OCI-LY7 (cell line): ENCODE data around the gene ADAMTS2. TPM values are rescaled to one million over a fixed set of nuclear protein-coding genes. Genes with fewer than 3 reads are reported as not detected.

Experiments used
- BruUV-seq: library from RNA; stranded (reverse); fragments of 400-500 nt; replicated peaks from 2 replicates; lab custom pipeline; 2021; lab: Mats Ljungman, UMichigan
- CTCF ChIA-PET: fragments of 300-600 bp; sonication (Branson Sonifier 250); formaldehyde crosslinking; loops from one replicate; lab custom pipeline; 2022; ENCODE audit warnings: antibody characterized with exemption; ENCODE audit not compliant: unreplicated experiment; lab: Charles Lee
- POLR2A ChIA-PET: fragments of 300-600 bp; sonication (Branson Sonifier 250); formaldehyde crosslinking; loops from one replicate; lab custom pipeline; 2022; ENCODE audit warnings: antibody characterized with exemption; lab: Charles Lee
- DNase-seq: peaks from one replicate; pipeline ENCODE4 v3.0.0-alpha.2; 2015; ENCODE audit warnings: low spot score
- H2AFZ ChIP-seq: fragments of 200-600 bp; sonication (generic), shearing (Covaris generic); 2 replicates; pipeline ENCODE4 v1.6.1; 2014; ENCODE audit warnings: mild to moderate bottlenecking, antibody characterized with exemption, low read length, moderate library complexity
- H3K27ac ChIP-seq: fragments of 200-600 bp; sonication (generic); 2 replicates; pipeline ENCODE4 v1.5.1; 2014; ENCODE audit warnings: mixed run types, low read depth, mild to moderate bottlenecking, moderate library complexity, low read length, inconsistent platforms; ENCODE audit not compliant: poor library complexity, severe bottlenecking
- H3K36me3 ChIP-seq: fragments of 200-600 bp; sonication (generic); 2 replicates; pipeline ENCODE4 v1.6.1; 2014; ENCODE audit warnings: mild to moderate bottlenecking, antibody characterized with exemption, low read length, moderate library complexity, mixed read lengths; ENCODE audit not compliant: insufficient read depth
- H3K4me1 ChIP-seq: fragments of 200-600 bp; sonication (generic); 2 replicates; pipeline ENCODE4 v1.5.1; 2014; ENCODE audit warnings: mild to moderate bottlenecking, low read length; ENCODE audit not compliant: insufficient read depth, poor library complexity, severe bottlenecking
- H3K4me2 ChIP-seq: fragments of 200-600 bp; sonication (generic); 2 replicates; pipeline ENCODE4 v1.6.1; 2014; ENCODE audit warnings: mild to moderate bottlenecking, low read length
- H3K4me3 ChIP-seq: fragments of 200-600 bp; sonication (generic); 2 replicates; pipeline ENCODE4 v1.5.1; 2014; ENCODE audit warnings: mild to moderate bottlenecking, low read depth, low read length; ENCODE audit not compliant: poor library complexity, severe bottlenecking
- H3K79me2 ChIP-seq: fragments of 200-600 bp; sonication (generic); 2 replicates; pipeline ENCODE4 v1.6.1; 2016; ENCODE audit warnings: low read depth, mild to moderate bottlenecking, low read length, moderate library complexity, mixed read lengths; ENCODE audit not compliant: insufficient read depth
- H3K9me2 ChIP-seq: fragments of 200-600 bp; sonication (generic); 2 replicates; pipeline ENCODE4 v1.6.1; 2016; ENCODE audit warnings: mild to moderate bottlenecking, low read length, mixed read lengths; ENCODE audit not compliant: insufficient read depth
- H3K9me3 ChIP-seq: fragments of 200-600 bp; sonication (generic); 2 replicates; pipeline ENCODE4 v1.6.1; 2014; ENCODE audit warnings: mild to moderate bottlenecking, mixed run types, low read length, mixed read lengths
- H4K20me1 ChIP-seq: fragments of 200-600 bp; sonication (generic); 2 replicates; pipeline ENCODE4 v1.6.1; 2014; ENCODE audit warnings: mild to moderate bottlenecking, antibody characterized with exemption, low read length, moderate library complexity, mixed read lengths; ENCODE audit not compliant: insufficient read depth
- CTCF ChIP-seq: fragments of 200-600 bp; sonication (generic); conservative IDR thresholded peaks from 2 replicates; pipeline ENCODE4 v1.5.1; 2014; ENCODE audit warnings: mild to moderate bottlenecking, antibody characterized with exemption, low read length, moderate library complexity, mixed read lengths
- EZH2phosphoT487 ChIP-seq: fragments of 200-600 bp; sonication (generic); IDR thresholded peaks from 2 replicates; pipeline ENCODE4 v1.6.1; 2018; ENCODE audit warnings: low read depth, borderline replicate concordance, mild to moderate bottlenecking, mixed run types, antibody characterized with exemption, low read length, moderate library complexity, mixed read lengths
- intact Hi-C: fragments of 100-400 bp; cut with micrococcal nuclease; formaldehyde crosslinking; loops from one replicate; pipeline ENCODE4 v1.10.0; 2022; ENCODE audit not compliant: unreplicated experiment
- total RNA-seq, 2 experiments: library from RNA; depleted of rRNA in 1 of 2; stranded (reverse); fragments of >200 nt in 1 of 2; shearing (Covaris generic) in 1 of 2; gene quantifications; 2 replicates each; pipeline ENCODE4 v1.2.3, GENCODE V29; 2014 to 2022

ADAMTS2 gene
- total RNA-seq, 2 experiments from 2014 or later = not detected

GRCh38 chr5:179309383-179309670 is 35.9 kb downstream of the ADAMTS2 start:
- Histone ChIP-seq H3K4me3 (no peak overlapping the region), H4K20me1 (no peaks in the 10 kb centered on the region), H3K9me2 (no peaks in the 10 kb centered on the region), H3K4me2 (no peak overlapping the region), H3K79me2 (no peaks in the 10 kb centered on the region), H3K36me3 (no peaks in the 10 kb centered on the region), H2AFZ (no peak overlapping the region), H3K4me1 (no peaks in the 10 kb centered on the region), H3K9me3 (no peaks in the 10 kb centered on the region), H3K27ac (no peak overlapping the region)
- TF ChIP-seq CTCF (no peak), EZH2phosphoT487 (no peak)
- POLR2A ChIA-PET = no interaction called here
- CTCF ChIA-PET = no interaction called here
- intact Hi-C loops = no loop called here
- no TSS peak for BruUV-seq
- no peak for DNase-seq

DNA sequence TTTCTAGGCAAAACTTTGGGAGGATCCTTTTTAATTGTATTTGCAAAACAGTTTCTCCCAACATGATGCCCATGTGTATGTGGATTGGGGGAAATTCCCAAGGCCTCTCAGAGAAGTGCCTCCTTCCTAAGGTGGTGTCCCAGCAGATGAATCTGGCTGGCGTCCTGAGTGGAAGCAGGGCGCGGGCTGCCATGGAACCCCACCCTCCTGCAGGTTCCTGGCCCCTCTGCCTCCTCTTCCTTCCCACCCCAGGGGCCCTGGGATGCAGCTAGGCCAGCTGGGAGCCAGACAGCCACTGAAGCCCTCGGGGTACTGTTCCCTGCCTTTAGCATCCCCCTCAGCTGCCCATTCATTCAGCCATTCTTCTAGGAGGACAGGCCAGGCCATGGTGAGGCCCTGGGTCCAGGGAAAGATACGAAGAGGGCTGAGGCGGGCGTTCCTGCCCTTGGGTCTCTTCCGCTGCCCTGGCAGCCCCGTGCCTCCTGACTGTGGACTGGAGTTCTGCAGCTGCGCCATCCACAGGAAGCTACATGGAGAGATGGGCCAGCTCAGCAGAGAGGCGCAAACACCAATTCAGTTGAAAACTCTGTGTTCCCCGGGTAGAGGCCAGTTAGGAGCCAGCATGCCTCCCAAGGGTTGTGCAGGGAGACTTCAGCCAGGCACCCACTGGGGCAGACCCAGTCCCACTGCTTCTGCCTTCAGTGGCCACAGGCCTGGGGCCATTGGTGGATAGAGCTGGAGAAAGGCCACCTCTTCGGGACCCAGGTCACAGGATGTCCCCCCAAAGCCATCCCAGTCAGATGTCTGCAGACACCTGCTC is 36.5 kb downstream of the ADAMTS2 start:
- Histone ChIP-seq H3K4me1 (no peaks in the 10 kb centered on the region), H2AFZ (no peak overlapping the region), H3K4me2 (no peak overlapping the region), H3K4me3 (no peak overlapping the region), H3K9me2 (no peaks in the 10 kb centered on the region), H3K36me3 (no peaks in the 10 kb centered on the region), H4K20me1 (no peaks in the 10 kb centered on the region), H3K9me3 (no peaks in the 10 kb centered on the region), H3K27ac (no peak overlapping the region), H3K79me2 (no peaks in the 10 kb centered on the region)
- intact Hi-C loops = no loop called here
- no peak for DNase-seq
- TF ChIP-seq EZH2phosphoT487 (no peak), CTCF (no peak)
- no TSS peak for BruUV-seq
- ChIA-PET POLR2A (no interaction called here), CTCF (no interaction called here)

- TF ChIP-seq EZH2phosphoT487 = no peak
- no peak for TF ChIP-seq CTCF
- Histone ChIP-seq H3K27ac (no peak overlapping the region), H3K36me3 (no peaks in the 10 kb centered on the region), H3K4me2 (no peak overlapping the region), H3K4me3 (no peak overlapping the region), H3K79me2 (no peaks in the 10 kb centered on the region), H4K20me1 (no peaks in the 10 kb centered on the region), H2AFZ (no peak overlapping the region), H3K9me3 (no peaks in the 10 kb centered on the region), H3K9me2 (no peaks in the 10 kb centered on the region), H3K4me1 (no peaks in the 10 kb centered on the region)
- ChIA-PET CTCF (no interaction called here), POLR2A (no interaction called here)
- intact Hi-C loops = no loop called here
- no peak for DNase-seq
- BruUV-seq = no TSS peak
Measured at GRCh38 chr5:179307931-179308471, 37.3 kb downstream of the ADAMTS2 start.
